Panc1 (cell line): ENCODE measurements around the gene RGS3.

Experiments used
- POLR2AphosphoS5 ChIP-seq: IDR thresholded peaks from 2 replicates; pipeline ENCODE4 v1.6.1; 2012; ENCODE audit warnings: mild to moderate bottlenecking, low read depth, low read length, moderate library complexity
- SIN3A ChIP-seq: IDR thresholded peaks from 2 replicates; pipeline ENCODE4 v1.6.1; 2012; ENCODE audit warnings: low read depth, mild to moderate bottlenecking, low read length, moderate library complexity, borderline replicate concordance; ENCODE audit not compliant: insufficient read depth
- TF ChIP-seq, protein P1 (sequence below): fragments of 450-650 bp; IDR thresholded peaks from 2 replicates; pipeline ENCODE4 v1.5.1; 2017; ENCODE audit warnings: mild to moderate bottlenecking

- TF ChIP-seq, protein P1, sequence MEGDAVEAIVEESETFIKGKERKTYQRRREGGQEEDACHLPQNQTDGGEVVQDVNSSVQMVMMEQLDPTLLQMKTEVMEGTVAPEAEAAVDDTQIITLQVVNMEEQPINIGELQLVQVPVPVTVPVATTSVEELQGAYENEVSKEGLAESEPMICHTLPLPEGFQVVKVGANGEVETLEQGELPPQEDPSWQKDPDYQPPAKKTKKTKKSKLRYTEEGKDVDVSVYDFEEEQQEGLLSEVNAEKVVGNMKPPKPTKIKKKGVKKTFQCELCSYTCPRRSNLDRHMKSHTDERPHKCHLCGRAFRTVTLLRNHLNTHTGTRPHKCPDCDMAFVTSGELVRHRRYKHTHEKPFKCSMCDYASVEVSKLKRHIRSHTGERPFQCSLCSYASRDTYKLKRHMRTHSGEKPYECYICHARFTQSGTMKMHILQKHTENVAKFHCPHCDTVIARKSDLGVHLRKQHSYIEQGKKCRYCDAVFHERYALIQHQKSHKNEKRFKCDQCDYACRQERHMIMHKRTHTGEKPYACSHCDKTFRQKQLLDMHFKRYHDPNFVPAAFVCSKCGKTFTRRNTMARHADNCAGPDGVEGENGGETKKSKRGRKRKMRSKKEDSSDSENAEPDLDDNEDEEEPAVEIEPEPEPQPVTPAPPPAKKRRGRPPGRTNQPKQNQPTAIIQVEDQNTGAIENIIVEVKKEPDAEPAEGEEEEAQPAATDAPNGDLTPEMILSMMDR = no peak
- TF ChIP-seq POLR2AphosphoS5 = no peak
- no peak for TF ChIP-seq SIN3A
Observed at GRCh38 chr9:113501852-113502251, 38.3 kb downstream of the RGS3 start.
